ENCODE data around the gene GSTM5. TPM values are rescaled to one million over a fixed set of nuclear protein-coding genes. Genes with fewer than 3 reads are reported as not detected.
A peak's percentile ranks its signal among the peaks of the same experiment; 100 is the strongest.
"Not testable (repeated sequence)": the region's sequence is repeated elsewhere in the genome, so short reads cannot be mapped to it uniquely, and the experiment has no call there.

GSTM5 gene
- total RNA-seq, 1 experiment from 2014 or later = 0.12 TPM

- not testable (repeated sequence) for DNase-seq (ENCODE audit: extremely low read depth, low read depth)
Observed at GRCh38 chr1:109695138-109695537, 16.9 kb upstream of the GSTM5 start.

- no peak for DNase-seq (ENCODE audit: extremely low read depth, low read depth)
Observed at GRCh38 chr1:109697066-109697465, 15.0 kb upstream of the GSTM5 start.

- DNase-seq (ENCODE audit: extremely low read depth, low read depth) = not testable (repeated sequence)
Observed at GRCh38 chr1:109697861-109698260, 14.2 kb upstream of the GSTM5 start.

- DNase-seq (ENCODE audit: extremely low read depth, low read depth) = not testable (repeated sequence)
Observed at GRCh38 chr1:109702940-109703339, 9.1 kb upstream of the GSTM5 start.

- no peak for DNase-seq (ENCODE audit: extremely low read depth, low read depth)
Observed at GRCh38 chr1:109704173-109704572, 7.9 kb upstream of the GSTM5 start.

- no peak for DNase-seq (ENCODE audit: extremely low read depth, low read depth)
Observed at GRCh38 chr1:109705411-109705810, 6.6 kb upstream of the GSTM5 start.

- not testable (repeated sequence) for DNase-seq (ENCODE audit: extremely low read depth, low read depth)
Observed at GRCh38 chr1:109708949-109709348, 3.1 kb upstream of the GSTM5 start.

- not testable (repeated sequence) for DNase-seq (ENCODE audit: extremely low read depth, low read depth)
Observed at GRCh38 chr1:109709822-109710221, 2.2 kb upstream of the GSTM5 start.

GRCh38 chr1:109712321-109712864 lies 342 bp downstream of the GSTM5 start:
- DNase-seq (ENCODE audit: extremely low read depth, low read depth) = no peak

- DNase-seq (ENCODE audit: extremely low read depth, low read depth) = no peak
Observed at GRCh38 chr1:109713636-109714035, 1.6 kb downstream of the GSTM5 start.

- no peak for DNase-seq (ENCODE audit: extremely low read depth, low read depth)
Observed at GRCh38 chr1:109714661-109715372, 2.8 kb downstream of the GSTM5 start.

- DNase-seq (ENCODE audit: extremely low read depth, low read depth) = no peak
Observed at GRCh38 chr1:109716121-109716520, 4.1 kb downstream of the GSTM5 start.

- no peak for DNase-seq (ENCODE audit: extremely low read depth, low read depth)
Observed at GRCh38 chr1:109716570-109717090, 4.6 kb downstream of the GSTM5 start.

GRCh38 chr1:109717729-109718128 lies 5.7 kb downstream of the GSTM5 start:
- no peak for DNase-seq (ENCODE audit: extremely low read depth, low read depth)

- peak; percentile 44 for DNase-seq (ENCODE audit: extremely low read depth, low read depth)
Observed at GRCh38 chr1:109718495-109718894, 6.4 kb downstream of the GSTM5 start.

GRCh38 chr1:109719337-109719837 lies 7.3 kb downstream of the GSTM5 start:
- peak; percentile 69 for DNase-seq (ENCODE audit: extremely low read depth, low read depth)

GRCh38 chr1:109721042-109721441 lies 9.0 kb downstream of the GSTM5 start:
- DNase-seq (ENCODE audit: extremely low read depth, low read depth) = no peak

- DNase-seq (ENCODE audit: extremely low read depth, low read depth) = no peak
Observed at GRCh38 chr1:109721971-109722370, 9.9 kb downstream of the GSTM5 start.

GRCh38 chr1:109722908-109723691 lies 11.0 kb downstream of the GSTM5 start:
- DNase-seq (ENCODE audit: extremely low read depth, low read depth) = no peak

GRCh38 chr1:109724933-109725332 lies 12.9 kb downstream of the GSTM5 start:
- no peak for DNase-seq (ENCODE audit: extremely low read depth, low read depth)

- no peak for DNase-seq (ENCODE audit: extremely low read depth, low read depth)
Observed at GRCh38 chr1:109725510-109725909, 13.5 kb downstream of the GSTM5 start.
